Endothelial cell of umbilical vein (primary cell): ENCODE results near the gene HMGB3. TPM values are rescaled to one million over a fixed set of nuclear protein-coding genes. Genes with fewer than 3 reads are reported as not detected.

Experiments
- BruUV-seq: library from RNA; stranded (reverse); fragments of 400-500 nt; replicated peaks from 2 replicates; lab custom pipeline; 2021; lab: Mats Ljungman, UMichigan
- CTCF ChIA-PET: fragments of 300-600, 350-600 bp; sonication (Branson Sonifier 250); formaldehyde crosslinking; loops from one replicate; lab custom pipeline; 2021; ENCODE audit warnings: antibody characterized with exemption, inconsistent platforms; lab: Charles Lee
- POLR2A ChIA-PET: fragments of 300-600, 350-600 bp; sonication (Branson Sonifier 250); formaldehyde crosslinking; loops from one replicate; lab custom pipeline; 2021; ENCODE audit warnings: antibody characterized with exemption, inconsistent platforms; lab: Charles Lee
- DNase-seq: peaks from one replicate; pipeline ENCODE4 v3.0.0-alpha.2; 2011; ENCODE audit warnings: low read depth, low spot score
- FAIRE-seq: peaks from 2 replicates; lab custom pipeline; 2011; peaks lifted over from hg19 to GRCh38; lab: Jason Lieb, UNC
- H2AFZ ChIP-seq: 2 replicates; pipeline ENCODE4 v1.6.0; 2012; ENCODE audit warnings: low read depth, low read length, control low read depth, inconsistent platforms
- H3K27ac ChIP-seq: 2 replicates; pipeline ENCODE4 v1.5.1; 2011; ENCODE audit warnings: low read depth, mild to moderate bottlenecking, control low read depth, low read length, moderate library complexity; ENCODE audit not compliant: insufficient read depth
- H3K27me3 ChIP-seq, 2 experiments: 2 replicates each; pipeline versions ENCODE4 v1.6.0 to v1.6.1; 2011; ENCODE audit warnings: low read length in 2 of 2, mixed read lengths in 1 of 2; ENCODE audit not compliant: control insufficient read depth in 2 of 2, insufficient read depth in 2 of 2
- H3K36me3 ChIP-seq, 2 experiments: 2 replicates in 1 of 2; 3 replicates in 1 of 2; pipeline ENCODE4 v1.5.1; 2011; ENCODE audit warnings: low read length in 2 of 2, mild to moderate bottlenecking in 1 of 2, moderate library complexity in 1 of 2; ENCODE audit not compliant: control insufficient read depth in 2 of 2, insufficient read depth in 2 of 2; ENCODE audit errors: extremely low read depth in 1 of 2
- H3K4me1 ChIP-seq: 3 replicates; pipeline ENCODE4 v1.5.1; 2011; ENCODE audit warnings: mild to moderate bottlenecking, low read length; ENCODE audit not compliant: control insufficient read depth, insufficient read depth; ENCODE audit errors: extremely low read depth
- H3K4me2 ChIP-seq: 2 replicates; pipeline ENCODE4 v1.6.1; 2011; ENCODE audit warnings: low read length, control low read depth, mixed read lengths; ENCODE audit not compliant: insufficient read depth
- H3K4me3 ChIP-seq, 3 experiments: fragments of 200-600 bp in 1 of 3; sonication (generic), shearing (Covaris generic) in 1 of 3; replicated peaks in 1 of 3; 2 replicates each; pipeline ENCODE4 v1.5.1; 2011 to 2016; ENCODE audit warnings: control low read depth in 3 of 3, low read length in 3 of 3, mild to moderate bottlenecking in 2 of 3, inconsistent platforms in 1 of 3, low read depth in 1 of 3, moderate library complexity in 1 of 3; ENCODE audit not compliant: insufficient read depth in 1 of 3
- H3K79me2 ChIP-seq: 2 replicates; pipeline ENCODE4 v1.6.0; 2012; ENCODE audit warnings: low read length, inconsistent platforms; ENCODE audit not compliant: control insufficient read depth, insufficient read depth
- H3K9ac ChIP-seq: replicated peaks from 2 replicates; pipeline ENCODE3; 2011; ENCODE audit warnings: low read length, control low read depth; ENCODE audit not compliant: insufficient read depth; ENCODE audit errors: extremely low read depth
- H3K9me1 ChIP-seq: replicated peaks from 3 replicates; pipeline ENCODE4 v1.6.0; 2011; ENCODE audit warnings: mild to moderate bottlenecking, low read length; ENCODE audit not compliant: control insufficient read depth, insufficient read depth; ENCODE audit errors: extremely low read depth
- H3K9me3 ChIP-seq: replicated peaks from 2 replicates; pipeline ENCODE4 v1.5.1; 2012; ENCODE audit warnings: low read length, inconsistent platforms; ENCODE audit not compliant: control insufficient read depth, insufficient read depth
- H4K20me1 ChIP-seq: replicated peaks from 2 replicates; pipeline ENCODE3; 2011; ENCODE audit warnings: mild to moderate bottlenecking, low read length; ENCODE audit not compliant: control insufficient read depth, insufficient read depth; ENCODE audit errors: extremely low read depth
- EZH2 ChIP-seq: IDR thresholded peaks from 2 replicates; pipeline ENCODE4 v1.6.1; 2012; ENCODE audit warnings: borderline replicate concordance, low read depth, mild to moderate bottlenecking, moderate library complexity, low read length, inconsistent platforms; ENCODE audit not compliant: severe bottlenecking
- FOS ChIP-seq: IDR thresholded peaks from 2 replicates; pipeline ENCODE4 v1.6.1; 2011; ENCODE audit warnings: mild to moderate bottlenecking, low read length, moderate library complexity, borderline replicate concordance; ENCODE audit not compliant: insufficient read depth
- GATA2 ChIP-seq: IDR thresholded peaks from 2 replicates; pipeline ENCODE4 v1.7.0; 2011; ENCODE audit warnings: low read depth, mild to moderate bottlenecking, moderate library complexity, mixed read lengths, low read length; ENCODE audit not compliant: insufficient read length, insufficient read depth
- JUN ChIP-seq: IDR thresholded peaks from 2 replicates; pipeline ENCODE4 v1.6.1; 2011; ENCODE audit warnings: borderline replicate concordance, low read depth; ENCODE audit not compliant: insufficient read length, insufficient read depth
- MYC ChIP-seq: IDR thresholded peaks from one replicate; pipeline ENCODE4 v1.6.1; 2011; ENCODE audit warnings: mild to moderate bottlenecking, low read depth, low read length
- POLR2A ChIP-seq: IDR thresholded peaks from 2 replicates; pipeline ENCODE4 v1.6.1; 2012; ENCODE audit warnings: low read depth, mild to moderate bottlenecking, control low read depth, low read length
- POLR2AphosphoS5 ChIP-seq: IDR thresholded peaks from 2 replicates; pipeline ENCODE4 v1.6.1; 2012; ENCODE audit warnings: low read depth, mild to moderate bottlenecking, control low read depth, low read length, moderate library complexity; ENCODE audit not compliant: insufficient read depth
- dilution Hi-C: fragments of 300-500 bp; cut with MboI; formaldehyde crosslinking; loops from one replicate; pipeline ENCODE4 v1.15.0; 2019; ENCODE audit warnings: low sequenced_read_pairs; ENCODE audit not compliant: extremely low pct_ligation_motif_present
- intact Hi-C: fragments of 100-400 bp; cut with micrococcal nuclease; formaldehyde crosslinking; loops from one replicate; pipeline ENCODE4 v1.10.0; 2022
- polyA plus RNA-seq, 4 experiments: library from polyadenylated mRNA; depleted of rRNA in 3 of 4; stranded (reverse) in 3 of 4; unstranded in 1 of 4; fragments of >200 nt; gene quantifications; 2 replicates each; pipeline versions ENCODE4 v1.2.1 to v1.2.3, GENCODE V29; 2011 to 2012; ENCODE audit warnings: missing spikeins in 1 of 4
- total RNA-seq: library from RNA; stranded (reverse); gene quantifications from 2 replicates; pipeline ENCODE4 v1.2.3, GENCODE V29; 2021
- TF ChIP-seq, protein P1 (sequence below): IDR thresholded peaks from 2 replicates; pipeline ENCODE4 v1.6.1; 2011; ENCODE audit not compliant: insufficient read depth, insufficient read length
- TF ChIP-seq, protein P2 (sequence below), 2 donors: IDR thresholded peaks; 1 replicate in 1 of 2; 2 replicates in 1 of 2; pipeline ENCODE4 v1.5.1; 2011; ENCODE audit warnings: low read length in 2 of 2, mild to moderate bottlenecking in 2 of 2, moderate library complexity in 2 of 2, control low read depth in 1 of 2, inconsistent platforms in 1 of 2, low read depth in 1 of 2; ENCODE audit not compliant: insufficient read depth in 1 of 2; ENCODE audit errors: extremely low read depth in 1 of 2

HMGB3 gene
- total and polyA plus RNA-seq, 2 donors (not counting 3 experiments of a cell fraction or from before 2014, with no cell fraction given), result 13.7 to 124 TPM

DNA sequence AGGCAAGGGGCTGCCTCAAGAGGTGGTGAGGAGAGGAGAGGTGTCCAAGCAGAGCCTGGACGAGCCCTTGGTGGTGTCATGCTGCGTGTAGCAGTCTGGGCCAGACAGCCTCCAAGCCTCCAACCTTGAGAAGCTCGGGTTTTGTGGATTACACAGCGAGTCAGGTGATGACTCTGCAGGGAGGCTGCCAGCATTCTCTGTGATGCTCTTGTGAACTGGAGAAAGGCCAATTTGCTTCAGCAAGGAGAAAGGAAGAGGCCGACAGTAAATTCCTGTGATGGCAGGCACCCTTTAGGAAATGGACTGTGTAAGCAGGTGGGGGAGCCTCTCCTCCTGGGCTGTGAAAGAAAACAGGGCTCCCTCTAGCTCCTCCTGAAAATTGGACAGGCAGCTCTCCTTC, 48.7 kb upstream of the HMGB3 start:
- Histone ChIP-seq H3K9me3 (no peaks in the 10 kb centered on the region), H3K4me3 (no peak overlapping the region), H3K9me1 (no peaks in the 10 kb centered on the region), H3K36me3 (no peaks in the 10 kb centered on the region), H3K79me2 (no peaks in the 10 kb centered on the region), H3K4me1 (no peaks in the 10 kb centered on the region), H3K27me3 (no peaks in the 10 kb centered on the region), H3K27ac (no peak overlapping the region), H3K9ac (no peak overlapping the region), H4K20me1 (no peaks in the 10 kb centered on the region), H3K4me2 (no peak overlapping the region), H2AFZ (no peak overlapping the region)
- dilution Hi-C loops, result no loop called here
- ChIA-PET CTCF (no interaction called here), POLR2A (no interaction called here)
- FAIRE-seq, result no peak
- no TSS peak for BruUV-seq
- intact Hi-C loops, result no loop called here
- no peak for DNase-seq
- TF ChIP-seq, protein P1, sequence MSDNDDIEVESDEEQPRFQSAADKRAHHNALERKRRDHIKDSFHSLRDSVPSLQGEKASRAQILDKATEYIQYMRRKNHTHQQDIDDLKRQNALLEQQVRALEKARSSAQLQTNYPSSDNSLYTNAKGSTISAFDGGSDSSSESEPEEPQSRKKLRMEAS, result no peak
- TF ChIP-seq JUN, result no peak
- TF ChIP-seq MYC, result no peak
- TF ChIP-seq, protein P2, sequence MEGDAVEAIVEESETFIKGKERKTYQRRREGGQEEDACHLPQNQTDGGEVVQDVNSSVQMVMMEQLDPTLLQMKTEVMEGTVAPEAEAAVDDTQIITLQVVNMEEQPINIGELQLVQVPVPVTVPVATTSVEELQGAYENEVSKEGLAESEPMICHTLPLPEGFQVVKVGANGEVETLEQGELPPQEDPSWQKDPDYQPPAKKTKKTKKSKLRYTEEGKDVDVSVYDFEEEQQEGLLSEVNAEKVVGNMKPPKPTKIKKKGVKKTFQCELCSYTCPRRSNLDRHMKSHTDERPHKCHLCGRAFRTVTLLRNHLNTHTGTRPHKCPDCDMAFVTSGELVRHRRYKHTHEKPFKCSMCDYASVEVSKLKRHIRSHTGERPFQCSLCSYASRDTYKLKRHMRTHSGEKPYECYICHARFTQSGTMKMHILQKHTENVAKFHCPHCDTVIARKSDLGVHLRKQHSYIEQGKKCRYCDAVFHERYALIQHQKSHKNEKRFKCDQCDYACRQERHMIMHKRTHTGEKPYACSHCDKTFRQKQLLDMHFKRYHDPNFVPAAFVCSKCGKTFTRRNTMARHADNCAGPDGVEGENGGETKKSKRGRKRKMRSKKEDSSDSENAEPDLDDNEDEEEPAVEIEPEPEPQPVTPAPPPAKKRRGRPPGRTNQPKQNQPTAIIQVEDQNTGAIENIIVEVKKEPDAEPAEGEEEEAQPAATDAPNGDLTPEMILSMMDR (IDR thresholded peaks at IDR 0.05; ENCODE audit: extremely low read depth in 1 of 2, insufficient read depth in 1 of 2, low read depth in 1 of 2, low read length in 2 of 2), result no peak

DNA sequence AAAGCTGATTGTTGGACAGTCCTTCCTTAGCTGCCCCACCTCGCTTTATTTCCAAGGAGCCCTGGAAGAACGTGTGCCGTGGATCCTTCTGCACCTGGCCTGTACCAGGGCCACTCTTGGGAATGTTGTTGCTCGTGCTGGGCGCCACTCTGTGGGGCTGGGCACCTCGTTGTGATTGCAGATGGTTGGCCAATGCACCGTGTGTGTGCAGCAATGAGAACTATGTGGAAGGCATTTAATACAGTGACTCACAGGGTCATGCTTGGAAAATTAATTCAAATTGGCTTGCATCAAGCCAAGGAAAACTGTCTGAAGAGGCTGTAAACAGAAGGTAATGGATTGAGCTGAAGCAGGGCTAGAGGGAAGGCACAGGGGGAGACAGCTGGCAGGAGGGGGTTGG, 47.7 kb upstream of the HMGB3 start:
- Histone ChIP-seq H3K79me2 (no peaks in the 10 kb centered on the region), H3K4me3 (no peak overlapping the region), H3K9ac (no peak overlapping the region), H2AFZ (no peak overlapping the region), H3K36me3 (no peaks in the 10 kb centered on the region), H3K9me3 (no peaks in the 10 kb centered on the region), H3K4me2 (no peak overlapping the region), H4K20me1 (no peaks in the 10 kb centered on the region), H3K4me1 (no peaks in the 10 kb centered on the region), H3K27ac (no peak overlapping the region), H3K9me1 (no peaks in the 10 kb centered on the region), H3K27me3 (no peaks in the 10 kb centered on the region)
- TF ChIP-seq MYC (no peak), GATA2 (no peak), POLR2AphosphoS5 (no peak), JUN (no peak), FOS (no peak), EZH2 (no peak), POLR2A (no peak)
- TF ChIP-seq, protein P1, result no peak
- TF ChIP-seq, protein P2 (IDR thresholded peaks at IDR 0.05; ENCODE audit: extremely low read depth in 1 of 2, insufficient read depth in 1 of 2, low read depth in 1 of 2, low read length in 2 of 2), result no peak
- POLR2A ChIA-PET, result no interaction called here
- intact Hi-C loops (no loop called here), dilution Hi-C loops (no loop called here)
- no peak for DNase-seq
- CTCF ChIA-PET, result no interaction called here
- BruUV-seq, result no TSS peak
- FAIRE-seq, result no peak
